Right atrium auricular region (tissue), 2 donors: Measurements from ENCODE around the gene LGALS3BP. TPM values are rescaled to one million over a fixed set of nuclear protein-coding genes. Genes with fewer than 3 reads are reported as not detected.

ENCODE experiments used
- DNase-seq: peaks from one replicate; pipeline ENCODE4 v3.0.0-alpha.2; 2019; ENCODE audit warnings: low spot score
- H3K27ac ChIP-seq, 2 donors: fragments of 200-600 bp; sonication (generic); 1 replicate in 1 of 2; 2 replicates in 1 of 2; pipeline ENCODE4 v1.5.1; 2016 to 2019
- H3K27me3 ChIP-seq, 2 donors: fragments of 200-600 bp; sonication (generic); one replicate each; pipeline versions ENCODE4 v1.5.1 to v1.6.0; 2017 to 2019
- H3K36me3 ChIP-seq: fragments of 200-600 bp; sonication (generic); one replicate; pipeline ENCODE4 v1.5.1; 2016
- H3K4me1 ChIP-seq, 2 donors: fragments of 200-600 bp; sonication (generic); one replicate each; pipeline versions ENCODE4 v1.5.1 to v1.6.0; 2017 to 2019
- H3K4me3 ChIP-seq, 2 donors: fragments of 200-600 bp; sonication (generic); 1 replicate in 1 of 2; 2 replicates in 1 of 2; pipeline ENCODE4 v1.5.1; 2017 to 2019; ENCODE audit warnings: mild to moderate bottlenecking in 1 of 2, moderate library complexity in 1 of 2
- H3K9me3 ChIP-seq, 2 donors: fragments of 200-600 bp; sonication (generic); one replicate each; pipeline ENCODE4 v1.5.1; 2019
- CTCF ChIP-seq, 2 donors: fragments of 200-600 bp; sonication (generic); IDR thresholded peaks; one replicate each; pipeline ENCODE4 v1.5.1; 2019; ENCODE audit warnings: antibody characterized with exemption in 2 of 2
- total RNA-seq, 2 donors: library from RNA; depleted of rRNA; stranded (reverse); fragments of >200 nt; gene quantifications; one replicate each; pipeline ENCODE4 v1.1.0, GENCODE V29; 2016

LGALS3BP gene
- total RNA-seq, 2 donors from 2014 or later: 488 to 733 TPM

GRCh38 chr17:78993241-78993956 is 13.7 kb upstream of the LGALS3BP start:
- Histone ChIP-seq H3K27me3 (no peaks in the 10 kb centered on the region), H3K4me3 (no peak overlapping the region), H3K4me1 (peaks cover 0 to 21% of the 10 kb centered on the region in 2 donors), H3K9me3 (no peaks in the 10 kb centered on the region), H3K27ac (no peak overlapping the region), H3K36me3 (peaks cover 50% of the 10 kb centered on the region)
- peak; percentile 76 to 86 for TF ChIP-seq CTCF (IDR thresholded peaks at IDR 0.05)
- DNase-seq: no peak

- H3K36me3 ChIP-seq: peaks cover 50% of the 10 kb centered on the region
- no peak for DNase-seq
- no peak overlapping the region for H3K4me3 ChIP-seq
- H3K27ac ChIP-seq: no peak overlapping the region
- no peaks in the 10 kb centered on the region for H3K9me3 ChIP-seq
- H3K27me3 ChIP-seq: no peaks in the 10 kb centered on the region
- H3K4me1 ChIP-seq: peaks cover 0 to 21% of the 10 kb centered on the region in 2 donors
- TF ChIP-seq CTCF (IDR thresholded peaks at IDR 0.05): no peak
Observed at GRCh38 chr17:78992542-78993212, 13.0 kb upstream of the LGALS3BP start.

GRCh38 chr17:78991906-78992532 is 12.3 kb upstream of the LGALS3BP start:
- Histone ChIP-seq H3K36me3 (peaks cover 45% of the 10 kb centered on the region), H3K9me3 (no peaks in the 10 kb centered on the region), H3K4me1 (peaks cover 0 to 25% of the 10 kb centered on the region in 2 donors), H3K4me3 (no peak overlapping the region), H3K27ac (no peak overlapping the region), H3K27me3 (no peaks in the 10 kb centered on the region)
- no peak for TF ChIP-seq CTCF (IDR thresholded peaks at IDR 0.05)
- no peak for DNase-seq

- no peaks in the 10 kb centered on the region for H3K27me3 ChIP-seq
- H3K4me1 ChIP-seq: peaks cover 0 to 28% of the 10 kb centered on the region in 2 donors
- no peak for TF ChIP-seq CTCF (IDR thresholded peaks at IDR 0.05)
- peaks cover 36% of the 10 kb centered on the region for H3K36me3 ChIP-seq
- H3K9me3 ChIP-seq: no peaks in the 10 kb centered on the region
- no peak overlapping the region for H3K27ac ChIP-seq
- H3K4me3 ChIP-seq: no peak overlapping the region
- no peak for DNase-seq
Observed at GRCh38 chr17:78991017-78991738, 11.5 kb upstream of the LGALS3BP start.

GRCh38 chr17:78990349-78991016 is 10.8 kb upstream of the LGALS3BP start:
- no peak for TF ChIP-seq CTCF (IDR thresholded peaks at IDR 0.05)
- H3K27me3 ChIP-seq: no peaks in the 10 kb centered on the region
- no peak for DNase-seq
- no peak overlapping the region for H3K27ac ChIP-seq
- H3K9me3 ChIP-seq: no peaks in the 10 kb centered on the region
- H3K4me3 ChIP-seq: no peak overlapping the region
- peaks cover 0 to 31% of the 10 kb centered on the region in 2 donors for H3K4me1 ChIP-seq
- H3K36me3 ChIP-seq: peaks cover 29% of the 10 kb centered on the region
